Coronary artery (tissue), 2 donors: ENCODE measurements around the gene ICA1L.

ENCODE experiments used
- DNase-seq: peaks from one replicate; pipeline ENCODE4 v3.0.0-alpha.2; 2017; ENCODE audit warnings: low spot score
- H3K27ac ChIP-seq, 2 donors: fragments of 200-600 bp; sonication (generic); one replicate each; pipeline ENCODE4 v1.5.1; 2016 to 2019
- H3K4me3 ChIP-seq: fragments of 200-600 bp; sonication (generic); 2 replicates; pipeline ENCODE4 v1.5.1; 2016; ENCODE audit warnings: mild to moderate bottlenecking, moderate library complexity
- CTCF ChIP-seq: fragments of 200-600 bp; sonication (generic); IDR thresholded peaks from one replicate; pipeline ENCODE4 v1.5.1; 2019; ENCODE audit warnings: antibody characterized with exemption

Gene ICA1L

GRCh38 chr2:202797944-202798343 lies 73.6 kb downstream of the ICA1L start:
- Histone ChIP-seq H3K4me3 (no peak overlapping the region), H3K27ac (no peak overlapping the region)
- no peak for DNase-seq
- no peak for TF ChIP-seq CTCF

- no peak for TF ChIP-seq CTCF
- H3K27ac ChIP-seq, result no peak overlapping the region
- DNase-seq, result no peak
Measured at GRCh38 chr2:202790676-202791075, 80.9 kb downstream of the ICA1L start.

GRCh38 chr2:202786842-202787241 lies 84.7 kb downstream of the ICA1L start:
- H3K4me3 ChIP-seq, result no peak overlapping the region
- H3K27ac ChIP-seq, result no peak overlapping the region
- no peak for TF ChIP-seq CTCF
- no peak for DNase-seq

More at GRCh38 chr2:202790676-202791075, 80.9 kb downstream of the ICA1L start:
- no peak overlapping the region for H3K4me3 ChIP-seq

- DNase-seq, result no peak
- no peak overlapping the region for H3K27ac ChIP-seq
Measured at GRCh38 chr2:202782940-202783558, 88.5 kb downstream of the ICA1L start.

DNA sequence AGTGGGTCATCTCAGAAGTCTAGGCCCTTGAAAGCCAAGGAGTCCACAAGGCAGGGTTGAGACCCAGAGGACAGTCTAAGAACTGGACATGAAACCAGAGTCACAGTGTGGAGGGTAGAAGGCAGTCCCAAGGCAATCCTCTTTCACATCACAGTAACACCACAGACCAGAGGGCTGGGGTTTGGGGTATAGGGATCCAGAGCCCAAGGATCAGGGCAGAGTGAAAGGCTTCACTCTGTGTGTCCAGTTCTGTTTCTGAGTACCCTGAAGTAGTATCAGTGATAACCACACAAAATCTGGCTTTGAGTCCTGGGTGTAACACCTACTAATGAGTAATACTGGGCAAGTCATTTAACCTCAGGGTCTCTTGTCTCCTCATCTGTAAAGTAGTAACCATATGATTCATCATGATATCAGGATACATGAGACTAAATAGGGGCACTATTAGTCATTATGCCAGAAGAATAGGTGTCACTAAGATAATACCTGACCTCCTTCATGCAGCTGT lies 91.0 kb downstream of the ICA1L start:
- no peak for TF ChIP-seq CTCF
- DNase-seq, result no peak
- Histone ChIP-seq H3K4me3 (no peak overlapping the region), H3K27ac (no peak overlapping the region)

More at GRCh38 chr2:202782940-202783558, 88.5 kb downstream of the ICA1L start:
- TF ChIP-seq CTCF, result no peak
- H3K4me3 ChIP-seq, result no peak overlapping the region

DNA sequence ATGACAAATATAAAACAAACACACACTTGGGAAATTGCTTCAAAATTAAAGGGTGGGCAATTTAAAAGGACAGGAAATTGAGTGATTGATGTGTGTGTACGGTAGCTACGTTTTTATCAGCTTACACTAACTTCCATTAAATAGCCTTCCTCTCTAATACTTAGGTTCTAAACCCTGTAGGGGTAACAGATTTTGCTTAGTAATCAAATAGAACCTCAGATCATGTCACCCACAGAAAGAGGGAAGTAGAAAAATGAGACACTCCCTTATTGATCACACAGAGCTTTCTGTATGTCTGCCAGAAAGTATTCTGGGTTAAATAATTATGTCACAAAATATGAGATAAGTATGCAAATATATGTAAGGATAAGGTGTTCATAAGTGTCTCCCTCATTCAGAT lies 93.3 kb downstream of the ICA1L start:
- H3K27ac ChIP-seq, result no peak overlapping the region
- no peak for TF ChIP-seq CTCF
- no peak overlapping the region for H3K4me3 ChIP-seq

GRCh38 chr2:202774104-202774503 lies 97.5 kb downstream of the ICA1L start:
- TF ChIP-seq CTCF, result no peak
- no peak for DNase-seq
- Histone ChIP-seq H3K27ac (no peak overlapping the region), H3K4me3 (no peak overlapping the region)

More for the DNA sequence above, 93.3 kb downstream of the ICA1L start:
- no peak for DNase-seq
